IMR-90 (cell line): Measurements from ENCODE around the gene DMRT3. TPM values are rescaled to one million over a fixed set of nuclear protein-coding genes. Genes with fewer than 3 reads are reported as not detected.

Experiments
- ATAC-seq: fragments of 200-7000 bp; cut with Tn5 transposase; 2 replicates; pipeline ENCODE4 v1.9.1; 2020; ENCODE audit warnings: low read depth, mild to moderate bottlenecking, moderate library complexity
- BruUV-seq: library from RNA; stranded (reverse); fragments of 400-500 nt; replicated peaks from 2 replicates; lab custom pipeline; 2021; lab: Mats Ljungman, UMichigan
- CTCF ChIA-PET: fragments of 300-600 bp; formaldehyde crosslinking; extraction: SDS; loops from one replicate; lab custom pipeline; 2021; ENCODE audit warnings: antibody characterized with exemption; lab: Yijun Ruan, JAX
- POLR2A ChIA-PET: fragments of 300-600 bp; sonication (Branson Sonifier 250); formaldehyde crosslinking; loops from one replicate; lab custom pipeline; 2022; ENCODE audit warnings: antibody characterized with exemption; ENCODE audit not compliant: unreplicated experiment; lab: Charles Lee
- DNase-seq: peaks from one replicate; pipeline ENCODE4 v3.0.0; 2013
- H2AFZ ChIP-seq: replicated peaks from 2 replicates; pipeline ENCODE3; 2013; ENCODE audit warnings: low read length, mild to moderate bottlenecking; ENCODE audit not compliant: poor library complexity
- H2AK5ac ChIP-seq: 2 replicates; pipeline ENCODE4 v1.6.1; 2013; ENCODE audit warnings: low read depth, low read length, inconsistent platforms
- H2AK9ac ChIP-seq: replicated peaks from 2 replicates; pipeline ENCODE3; 2013; ENCODE audit warnings: mild to moderate bottlenecking, low read depth, low read length, moderate library complexity; ENCODE audit not compliant: poor library complexity
- H2BK120ac ChIP-seq: 2 replicates; pipeline ENCODE4 v1.6.1; 2013; ENCODE audit warnings: low read depth, low read length, inconsistent platforms
- H2BK15ac ChIP-seq: 3 replicates; pipeline ENCODE4 v1.6.1; 2013; ENCODE audit warnings: low read depth, low read length, inconsistent platforms
- H2BK20ac ChIP-seq: 2 replicates; pipeline ENCODE4 v1.6.1; 2013; ENCODE audit warnings: low read depth, mild to moderate bottlenecking, inconsistent platforms, low read length, moderate library complexity
- H2BK5ac ChIP-seq: 2 replicates; pipeline ENCODE4 v1.6.1; 2013; ENCODE audit warnings: mild to moderate bottlenecking, low read depth, low read length, inconsistent platforms; ENCODE audit not compliant: poor library complexity, severe bottlenecking
- H3K14ac ChIP-seq: replicated peaks from 2 replicates; pipeline ENCODE4 v1.6.1; 2013; ENCODE audit warnings: low read depth, low read length, inconsistent platforms
- H3K18ac ChIP-seq: 2 replicates; pipeline ENCODE4 v1.6.1; 2013; ENCODE audit warnings: low read depth, low read length, control low read depth
- H3K23ac ChIP-seq: 2 replicates; pipeline ENCODE4 v1.6.1; 2013; ENCODE audit warnings: low read depth, low read length, inconsistent platforms
- H3K27ac ChIP-seq: 2 replicates; pipeline ENCODE4 v1.5.1; 2013; ENCODE audit warnings: mild to moderate bottlenecking, control low read depth, low read length; ENCODE audit not compliant: insufficient read depth
- H3K27me3 ChIP-seq: 2 replicates; pipeline ENCODE4 v1.6.1; 2013; ENCODE audit warnings: low read length; ENCODE audit not compliant: control insufficient read depth, insufficient read depth
- H3K36me3 ChIP-seq: 2 replicates; pipeline ENCODE4 v1.6.1; 2013; ENCODE audit warnings: low read length, mixed read lengths; ENCODE audit not compliant: control insufficient read depth, insufficient read depth
- H3K4ac ChIP-seq: 2 replicates; pipeline ENCODE4 v1.6.1; 2013; ENCODE audit warnings: low read depth, low read length, inconsistent platforms
- H3K4me1 ChIP-seq: 2 replicates; pipeline ENCODE4 v1.6.1; 2013; ENCODE audit warnings: low read length, mixed read lengths; ENCODE audit not compliant: control insufficient read depth, insufficient read depth
- H3K4me2 ChIP-seq: 2 replicates; pipeline ENCODE4 v1.6.1; 2013; ENCODE audit warnings: low read depth, mild to moderate bottlenecking, control low read depth, low read length, moderate library complexity
- H3K4me3 ChIP-seq: 2 replicates; pipeline ENCODE4 v1.5.1; 2013; ENCODE audit warnings: low read depth, mild to moderate bottlenecking, control low read depth, low read length, moderate library complexity; ENCODE audit not compliant: insufficient read depth
- H3K56ac ChIP-seq: 2 replicates; pipeline ENCODE4 v1.6.1; 2013; ENCODE audit warnings: low read length, inconsistent platforms; ENCODE audit not compliant: insufficient read depth; ENCODE audit errors: extremely low read depth
- H3K79me1 ChIP-seq, 2 experiments: 2 replicates each; pipeline ENCODE4 v1.6.1; 2013; ENCODE audit warnings: low read length in 2 of 2, inconsistent platforms in 1 of 2, low read depth in 1 of 2
- H3K9ac ChIP-seq: 2 replicates; pipeline ENCODE4 v1.6.1; 2013; ENCODE audit warnings: low read depth, low read length, control low read depth
- H3K9me1 ChIP-seq: 2 replicates; pipeline ENCODE4 v1.6.1; 2013; ENCODE audit warnings: low read length, inconsistent platforms; ENCODE audit not compliant: insufficient read depth
- H3K9me3 ChIP-seq: 2 replicates; pipeline ENCODE4 v1.6.1; 2013; ENCODE audit warnings: low read length; ENCODE audit not compliant: control insufficient read depth, insufficient read depth
- H4K20me1 ChIP-seq: 2 replicates; pipeline ENCODE4 v1.6.1; 2013; ENCODE audit warnings: low read length, inconsistent platforms; ENCODE audit not compliant: insufficient read depth
- H4K5ac ChIP-seq: 2 replicates; pipeline ENCODE4 v1.6.1; 2013; ENCODE audit warnings: mild to moderate bottlenecking, low read depth, low read length, control low read depth
- H4K8ac ChIP-seq, 2 experiments: 2 replicates each; pipeline ENCODE4 v1.6.1; 2013; ENCODE audit warnings: low read depth in 2 of 2, low read length in 2 of 2, control low read depth in 1 of 2, inconsistent platforms in 1 of 2
- H4K91ac ChIP-seq: 2 replicates; pipeline ENCODE4 v1.6.1; 2013; ENCODE audit warnings: low read depth, low read length, inconsistent platforms; ENCODE audit not compliant: insufficient read depth
- SMC3 ChIP-seq: fragments of 150-350 bp; IDR thresholded peaks from 2 replicates; pipeline ENCODE4 v1.6.1; 2016; ENCODE audit warnings: low read depth, mild to moderate bottlenecking, antibody characterized with exemption, low read length, moderate library complexity
- dilution Hi-C: fragments of 300-500 bp; cut with HindIII; formaldehyde crosslinking; loops from one replicate; pipeline ENCODE4 v1.14.3; 2018; ENCODE audit warnings: low sequenced_read_pairs; ENCODE audit not compliant: unreplicated experiment
- in situ Hi-C: fragments of 300-500 bp; cut with MboI; formaldehyde crosslinking; loops from 3 replicates; pipeline ENCODE4 v1.14.3; 2019; ENCODE audit warnings: low sequenced_read_pairs, inconsistent platforms, mixed read lengths
- intact Hi-C: fragments of 100-400 bp; cut with micrococcal nuclease; formaldehyde crosslinking; loops from 2 replicates; pipeline ENCODE4 v1.10.0; 2022
- polyA plus RNA-seq, 3 experiments: library from polyadenylated mRNA; depleted of rRNA; stranded (reverse); fragments of >200 nt; gene quantifications; 2 replicates each; pipeline ENCODE4 v1.2.3, GENCODE V29; 2012; ENCODE audit warnings: low replicate concordance in 1 of 3
- total RNA-seq: library from RNA; depleted of rRNA; stranded (reverse); fragments of >200 nt; gene quantifications from 2 replicates; pipeline ENCODE4 v1.2.3, GENCODE V29; 2012

DMRT3 gene
- total and polyA plus RNA-seq, 2 of the 4 experiments (the other 2 are of a cell fraction) = not detected

DNA sequence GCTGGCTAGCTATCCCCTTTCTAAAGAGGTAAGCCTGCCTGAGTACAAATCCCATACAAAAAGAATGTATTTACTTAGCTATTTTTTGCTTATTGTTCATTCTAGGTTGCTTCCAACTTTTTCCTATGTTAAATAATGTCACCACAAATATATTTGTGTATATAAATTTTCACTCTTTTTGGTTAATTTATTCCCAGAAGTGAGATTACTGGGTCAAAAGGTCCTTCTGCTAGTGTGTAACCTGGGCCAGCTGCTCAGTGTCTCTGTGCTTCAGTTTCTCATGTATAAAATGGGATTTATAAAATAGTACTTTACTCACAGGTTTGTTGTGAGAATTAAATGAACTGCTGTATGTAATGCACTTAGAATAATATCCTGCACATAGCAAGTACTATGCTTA is 49.8 kb downstream of the DMRT3 start:
- H3K36me3 ChIP-seq = no peaks in the 10 kb centered on the region
- H2AFZ ChIP-seq = no peak overlapping the region
- no peak overlapping the region for H2BK15ac ChIP-seq
- no peak overlapping the region for H2BK5ac ChIP-seq
- ATAC-seq (no peak), DNase-seq (no peak)
- H4K91ac ChIP-seq = no peak overlapping the region
- no peak overlapping the region for H2AK9ac ChIP-seq
- H3K4me3 ChIP-seq = no peak overlapping the region
- ChIA-PET CTCF (no interaction called here), POLR2A (no interaction called here)
- no peaks in the 10 kb centered on the region for H3K4me1 ChIP-seq
- no peak overlapping the region for H3K14ac ChIP-seq
- no peak overlapping the region for H3K4me2 ChIP-seq
- intact Hi-C loops (no loop called here), dilution Hi-C loops (no loop called here), in situ Hi-C loops (no loop called here)
- H3K9me3 ChIP-seq = no peaks in the 10 kb centered on the region
- no peak overlapping the region for H3K23ac ChIP-seq
- no peak overlapping the region for H2BK120ac ChIP-seq
- H3K79me1 ChIP-seq = no peaks in the 10 kb centered on the region
- no peaks in the 10 kb centered on the region for H3K27me3 ChIP-seq
- no peak overlapping the region for H2AK5ac ChIP-seq
- no peak overlapping the region for H4K8ac ChIP-seq
- no peaks in the 10 kb centered on the region for H4K20me1 ChIP-seq
- H3K9me1 ChIP-seq = no peaks in the 10 kb centered on the region
- H3K9ac ChIP-seq = no peak overlapping the region
- no TSS peak for BruUV-seq
- H4K5ac ChIP-seq = no peak overlapping the region
- H3K18ac ChIP-seq = no peak overlapping the region
- no peak overlapping the region for H3K4ac ChIP-seq
- H3K56ac ChIP-seq = no peak overlapping the region
- no peak overlapping the region for H2BK20ac ChIP-seq
- TF ChIP-seq SMC3 = no peak
- no peak overlapping the region for H3K27ac ChIP-seq
